GM12878 (cell line): ENCODE results near the gene ECI1. TPM values are rescaled to one million over a fixed set of nuclear protein-coding genes. Genes with fewer than 3 reads are reported as not detected.
A peak's percentile ranks its signal among the peaks of the same experiment; 100 is the strongest.

ENCODE experiments used
- ATF3 ChIP-seq: IDR thresholded peaks from 2 replicates; pipeline ENCODE4 v1.6.1; 2011; ENCODE audit warnings: low read depth, mild to moderate bottlenecking, low read length, moderate library complexity, borderline replicate concordance; ENCODE audit errors: extremely low read depth
- BACH1 ChIP-seq: fragments of 450-650 bp; IDR thresholded peaks from 2 replicates; pipeline ENCODE4 v1.6.1; 2017; ENCODE audit warnings: mild to moderate bottlenecking, borderline replicate concordance
- CTCF ChIP-seq, 3 experiments: IDR thresholded peaks in 2 of 3; conservative IDR thresholded peaks in 1 of 3; 2 replicates each; pipeline ENCODE4 v1.5.1; 2011; ENCODE audit warnings: low read depth in 3 of 3, low read length in 3 of 3, mild to moderate bottlenecking in 3 of 3, control low read depth in 2 of 3, moderate library complexity in 2 of 3, inconsistent platforms in 1 of 3, mixed read lengths in 1 of 3; ENCODE audit not compliant: control insufficient read depth in 2 of 3, insufficient read depth in 1 of 3; ENCODE audit errors: extremely low read depth in 1 of 3
- EED ChIP-seq: sonication (generic); IDR thresholded peaks from 2 replicates; pipeline ENCODE4 v1.6.1; 2016; ENCODE audit warnings: antibody characterized with exemption, low read depth
- GATAD2B ChIP-seq: fragments of 450-650 bp; conservative IDR thresholded peaks from 2 replicates; pipeline ENCODE4 v1.6.1; 2017; ENCODE audit warnings: low read depth, mild to moderate bottlenecking, moderate library complexity
- IRF4 ChIP-seq: IDR thresholded peaks from 2 replicates; pipeline ENCODE4 v1.6.1; 2011; ENCODE audit warnings: low read depth, low read length
- MEF2A ChIP-seq: IDR thresholded peaks from 2 replicates; pipeline ENCODE4 v1.6.1; 2011; ENCODE audit warnings: low read depth, mild to moderate bottlenecking, low read length, moderate library complexity; ENCODE audit not compliant: insufficient read depth
- NFXL1 ChIP-seq: fragments of 450-650 bp; IDR thresholded peaks from 2 replicates; pipeline ENCODE4 v1.6.1; 2017; ENCODE audit warnings: antibody characterized with exemption, mild to moderate bottlenecking, borderline replicate concordance
- NKRF ChIP-seq: fragments of 450-650 bp; conservative IDR thresholded peaks from 2 replicates; pipeline ENCODE4 v1.6.1; 2017; ENCODE audit warnings: mild to moderate bottlenecking, moderate library complexity
- NR2F1 ChIP-seq: fragments of 450-650 bp; conservative IDR thresholded peaks from 2 replicates; pipeline ENCODE4 v1.6.1; 2017; ENCODE audit warnings: mild to moderate bottlenecking
- PKNOX1 ChIP-seq: fragments of 450-650 bp; IDR thresholded peaks from 2 replicates; pipeline ENCODE4 v1.6.1; 2016; ENCODE audit warnings: mild to moderate bottlenecking
- PML ChIP-seq: IDR thresholded peaks from 2 replicates; pipeline ENCODE4 v1.6.1; 2012; ENCODE audit warnings: low read length, inconsistent platforms
- POLR2AphosphoS5 ChIP-seq: IDR thresholded peaks from 2 replicates; pipeline ENCODE4 v1.6.1; 2011; ENCODE audit warnings: mild to moderate bottlenecking, low read length, inconsistent platforms
- POU2F2 ChIP-seq: IDR thresholded peaks from 3 replicates; pipeline ENCODE4 v1.6.1; 2011; ENCODE audit warnings: low read depth, mild to moderate bottlenecking, low read length, borderline replicate concordance
- SMC3 ChIP-seq: IDR thresholded peaks from 2 replicates; pipeline ENCODE4 v1.6.1; 2011; ENCODE audit warnings: low read length, improper control_type of control experiment, borderline replicate concordance
- TCF12 ChIP-seq: IDR thresholded peaks from 2 replicates; pipeline ENCODE4 v1.6.1; 2011; ENCODE audit warnings: low read depth, mild to moderate bottlenecking, low read length
- ZNF217 ChIP-seq: fragments of 450-650 bp; IDR thresholded peaks from 2 replicates; pipeline ENCODE4 v1.6.1; 2017; ENCODE audit warnings: antibody characterized with exemption, mild to moderate bottlenecking
- ZNF384 ChIP-seq: IDR thresholded peaks from 2 replicates; pipeline ENCODE4 v1.6.1; 2012; ENCODE audit warnings: low read depth, mild to moderate bottlenecking, low read length, improper control_type of control experiment, borderline replicate concordance
- ZNF687 ChIP-seq: fragments of 450-650 bp; IDR thresholded peaks from 2 replicates; pipeline ENCODE4 v1.6.1; 2017; ENCODE audit warnings: mild to moderate bottlenecking, moderate library complexity
- polyA plus RNA-seq, 11 experiments: library from polyadenylated mRNA; depleted of rRNA in 4 of 11; unstranded in 6 of 11; stranded (reverse) in 5 of 11; fragments of >200 nt; fragmentation: Nextera tagmentation in 4 of 11; fragmentation: Illumina TruSeq in 1 of 11; extraction: Ambion mirVana in 4 of 11; extraction: Trizol in 1 of 11; gene quantifications; 1 replicate in 1 of 11; 2 replicates in 10 of 11; pipeline versions ENCODE4 v1.2.1 to v1.2.3, GENCODE V29; 2011 to 2016; ENCODE audit warnings: inconsistent platforms in 2 of 11, missing spikeins in 2 of 11, low read depth in 1 of 11
- total RNA-seq, 4 experiments: library from RNA; depleted of rRNA in 3 of 4; stranded (reverse); fragments of >200 nt in 3 of 4; fragmentation: Illumina TruSeq in 1 of 4; extraction: Trizol in 1 of 4; gene quantifications; 2 replicates each; pipeline versions ENCODE4 v1.2.1 to v1.2.3, GENCODE V29; 2013 to 2021

Gene ECI1
- total and polyA plus RNA-seq, 10 of the 15 experiments (the other 5 are each of a cell fraction or from before 2014, with no cell fraction given) = 2.2 to 82.1 (median 24.8) TPM

- TF ChIP-seq ZNF687 (peak; percentile 77; the same call in 1 of the 2 replicates), EED (no peak), NFXL1 (no peak), SMC3 (no peak), PKNOX1 (0 out of 2 replicates have a peak, but pooled peaks have one; percentile 6), CTCF (IDR thresholded peaks at IDR 0.05 in 2 of 3, conservative IDR thresholded peaks at IDR 0.05 in 1 of 3; ENCODE audit: control insufficient read depth in 2 of 3, extremely low read depth in 1 of 3, insufficient read depth in 1 of 3, low read depth in 3 of 3, low read length in 3 of 3) (no peak), MEF2A (no peak), POLR2AphosphoS5 (peak; percentile 97), IRF4 (no peak), POU2F2 (peak; percentile 71), NKRF (peak; percentile 92), TCF12 (peak; percentile 18; the same call in 1 of the 2 replicates), NR2F1 (peak; percentile 91), ZNF384 (no peak), PML (peak; percentile 98), GATAD2B (peak; percentile 79), BACH1 (peak; percentile 70), ZNF217 (no peak), ATF3 (peak; percentile 81; the same call in 1 of the 2 replicates)
These were observed 16.7 kb upstream of the ECI1 start, which contains the start of gene RNPS1 (continued) for GRCh38 chr16:2267913-2268666.
